Stimulated activated CD4-positive, alpha-beta T cell treated with anti-CD3 and anti-CD28 coated beads, Interleukin-2, amount 100 ng/mL, for 4 hours (primary cell): ENCODE data around the gene LMX1A.

Experiments
- DNase-seq: peaks from one replicate; pipeline ENCODE4 v3.0.0-alpha.2; 2020; ENCODE audit warnings: low read depth

Gene LMX1A

DNA sequence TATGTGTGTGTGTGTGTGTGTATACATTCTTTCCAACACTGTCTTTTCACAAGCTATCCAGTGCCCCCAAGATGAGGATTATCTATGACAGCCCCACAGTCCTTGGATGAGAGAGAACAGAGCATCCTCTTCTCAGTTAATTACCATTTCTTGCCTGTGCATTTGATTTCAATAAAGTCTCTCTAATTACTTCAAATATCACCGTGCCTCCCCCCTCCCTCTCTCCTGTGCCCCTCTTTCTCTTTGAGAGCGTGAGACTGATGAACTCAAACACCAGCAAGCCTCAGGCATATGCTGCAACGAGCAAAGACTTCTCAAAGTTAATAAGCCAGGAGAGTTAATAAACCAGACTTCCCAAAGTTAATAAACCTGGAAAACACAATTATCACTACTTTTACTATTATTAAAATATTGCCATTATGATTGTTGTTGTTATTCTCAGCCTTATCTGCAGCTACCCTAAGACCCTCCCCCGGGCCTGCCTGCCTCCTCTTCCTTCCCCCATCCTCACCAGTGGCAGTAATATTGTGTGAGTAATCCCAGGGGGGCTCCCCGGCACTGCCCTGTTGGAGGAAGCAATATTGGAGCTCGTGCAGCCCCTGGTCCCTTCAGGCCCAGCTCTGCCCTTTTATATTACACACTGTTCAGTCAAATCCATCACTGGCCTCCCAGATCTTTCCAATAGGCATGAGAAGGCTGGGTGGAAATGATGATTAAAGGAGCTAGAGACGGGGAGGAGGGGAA lies 30.9 kb downstream of the LMX1A start:
- no peak for DNase-seq

DNA sequence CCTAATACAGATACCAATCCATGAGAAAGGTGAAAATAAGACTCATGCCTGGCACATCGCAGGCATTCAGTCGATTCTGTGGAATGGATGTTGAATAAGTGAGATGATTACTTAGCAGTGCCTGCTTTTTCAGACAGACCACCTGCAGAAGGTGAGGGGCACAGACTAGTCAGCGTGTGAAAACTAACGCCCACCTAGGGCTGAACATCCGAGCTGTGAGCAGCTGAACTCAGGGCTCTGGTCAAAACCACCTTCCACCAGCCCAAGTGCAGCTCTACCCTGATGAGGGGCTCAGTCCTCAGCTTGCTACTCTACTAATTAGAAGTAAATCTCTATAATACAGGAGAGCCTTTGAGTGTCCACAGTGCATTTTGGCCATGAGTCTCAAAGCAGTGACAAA lies 32.5 kb downstream of the LMX1A start:
- no peak for DNase-seq

DNA sequence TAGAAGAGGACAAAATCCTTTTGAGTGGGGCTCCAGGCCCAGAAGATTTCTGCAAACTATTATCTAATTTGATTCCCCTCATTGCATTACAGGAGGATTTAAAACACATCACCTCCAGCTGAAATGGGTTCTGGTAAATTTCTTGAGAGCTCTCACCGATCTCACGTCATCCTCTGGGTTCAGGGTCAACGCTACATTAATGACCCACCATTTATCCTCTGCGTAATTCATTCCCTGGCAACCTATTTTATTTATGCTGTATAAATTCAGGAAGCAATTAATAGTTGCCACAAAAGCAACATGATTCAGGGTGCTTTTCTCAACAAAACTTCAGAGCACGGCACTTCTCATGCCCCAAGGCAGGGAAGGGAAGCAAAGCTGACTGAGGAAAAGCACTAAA lies 38.9 kb downstream of the LMX1A start:
- DNase-seq: no peak

DNA sequence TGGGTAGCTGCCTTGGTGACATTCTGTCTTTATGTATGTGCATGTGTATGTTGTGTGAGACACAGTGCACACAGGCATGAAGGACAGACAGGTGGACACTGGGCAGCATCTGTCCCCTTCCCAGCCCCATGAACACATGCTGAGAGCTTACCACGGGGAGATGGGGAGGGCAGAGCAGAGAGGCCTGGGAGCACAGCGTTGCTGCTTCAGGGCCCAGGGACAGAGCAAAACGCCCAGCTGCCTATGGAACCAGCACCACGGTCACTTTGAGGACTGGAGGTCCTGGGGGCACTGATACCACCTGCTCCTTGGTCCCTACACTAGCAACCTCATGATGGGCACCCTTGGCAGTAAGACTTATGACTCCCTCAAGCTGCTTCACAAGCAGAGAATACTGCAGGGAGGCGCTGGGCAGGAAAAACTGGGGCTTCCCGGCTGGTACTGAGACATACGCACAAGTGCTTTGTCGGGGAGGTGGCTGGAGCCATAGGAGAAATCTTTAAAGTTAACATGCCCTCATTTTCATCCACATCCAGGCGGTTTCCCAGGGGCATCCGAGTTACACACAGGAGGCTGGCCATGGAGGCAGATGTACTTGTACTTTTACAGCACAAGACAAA lies 40.3 kb downstream of the LMX1A start:
- no peak for DNase-seq

- no peak for DNase-seq
Observed at GRCh38 chr1:165315481-165315880, 41.0 kb downstream of the LMX1A start.

GRCh38 chr1:165313903-165314302 lies 42.6 kb downstream of the LMX1A start:
- DNase-seq: no peak

DNA sequence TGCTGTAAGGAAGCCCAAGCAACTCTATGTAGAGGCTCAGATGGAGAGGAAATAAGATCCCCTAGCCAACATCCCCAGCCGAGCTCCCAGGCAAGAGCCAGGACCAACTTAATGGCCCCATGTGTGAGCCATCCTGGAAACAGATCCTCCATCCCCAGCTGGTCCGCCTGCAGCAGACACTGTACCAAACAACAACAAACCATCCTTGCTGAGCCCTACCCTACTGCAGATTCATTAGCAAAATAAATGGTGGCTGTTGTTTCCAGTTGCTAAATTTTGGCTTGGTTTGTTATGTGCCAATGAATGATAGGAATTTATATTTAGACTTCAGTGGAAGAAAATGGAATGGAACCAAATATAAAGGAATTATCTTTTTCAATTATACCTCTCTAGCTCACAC lies 43.9 kb downstream of the LMX1A start:
- no peak for DNase-seq

DNA sequence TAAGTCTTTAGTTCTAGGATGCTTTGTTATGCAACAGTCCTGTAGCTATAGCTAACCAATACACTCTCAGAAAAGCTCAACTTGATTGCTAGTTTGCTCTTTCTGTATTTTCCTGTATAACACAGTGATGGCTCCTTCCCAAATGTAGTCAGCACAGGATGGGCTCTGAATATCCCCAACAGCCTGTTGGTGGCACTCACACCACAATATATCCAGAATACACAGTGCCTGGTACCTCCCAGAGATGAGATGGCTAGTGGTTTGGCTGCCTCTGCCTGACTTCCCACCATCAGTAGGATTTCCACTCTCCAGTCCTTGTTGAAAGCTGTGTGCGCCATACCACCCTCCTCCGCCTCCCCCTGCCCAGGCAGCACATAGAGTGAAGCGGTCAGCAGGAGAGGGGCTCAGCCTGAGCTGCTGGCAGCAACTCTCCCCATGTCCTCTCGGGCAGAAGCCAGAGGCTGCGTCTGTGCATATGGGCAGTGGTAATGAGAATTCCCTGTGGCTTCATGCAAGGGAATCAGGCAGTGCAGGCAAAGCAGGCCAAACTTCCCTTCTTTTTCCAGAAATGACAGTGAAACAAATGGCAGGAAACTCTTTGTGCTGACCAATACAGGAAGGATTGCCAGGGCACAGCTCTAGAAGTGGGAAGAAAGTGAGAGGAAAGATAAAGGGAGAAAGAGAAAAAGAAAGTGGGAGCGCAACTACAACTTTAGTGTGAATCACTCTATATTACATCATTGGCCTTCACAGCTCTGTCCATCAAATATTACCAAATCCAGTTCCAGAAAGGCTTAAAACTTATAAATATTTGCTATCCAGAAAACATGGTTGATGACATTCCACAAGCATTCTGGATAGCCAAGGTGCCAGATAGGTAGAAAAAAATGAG lies 49.7 kb downstream of the LMX1A start:
- DNase-seq: no peak

- no peak for DNase-seq
Observed at GRCh38 chr1:165303386-165303785, 53.1 kb downstream of the LMX1A start.

- no peak for DNase-seq
Observed at GRCh38 chr1:165300400-165300903, 56.1 kb downstream of the LMX1A start.

DNA sequence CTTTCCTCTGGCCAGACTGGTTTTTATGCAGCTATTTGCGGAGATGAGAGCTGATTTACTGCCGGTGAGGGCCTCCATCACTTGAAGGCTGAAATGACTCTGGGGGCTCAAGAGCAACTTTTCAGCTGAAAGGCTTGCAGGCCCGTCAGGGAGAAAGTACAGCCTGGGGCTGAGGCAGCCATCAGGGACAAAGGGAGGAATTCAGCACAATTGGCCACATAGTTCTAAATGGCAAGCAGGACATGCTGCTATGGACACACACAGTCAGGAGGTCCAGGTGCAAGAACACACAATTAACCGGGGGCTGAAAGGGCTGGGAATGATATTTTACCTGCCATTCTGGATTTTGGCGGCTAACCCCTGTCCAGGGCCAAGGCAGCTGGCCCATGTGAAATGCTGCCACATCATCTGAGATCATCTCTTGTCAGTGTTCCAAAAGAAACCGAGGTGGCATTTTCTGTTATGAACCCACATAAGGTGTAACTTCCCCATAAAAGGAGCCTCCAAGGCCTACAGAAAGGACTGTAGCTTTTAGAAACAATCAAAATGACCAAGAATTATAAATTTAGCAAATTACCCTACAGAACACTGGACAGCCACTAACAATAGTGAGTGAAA lies 58.2 kb downstream of the LMX1A start:
- no peak for DNase-seq

- no peak for DNase-seq
Observed at GRCh38 chr1:165296205-165296604, 60.3 kb downstream of the LMX1A start.

GRCh38 chr1:165290148-165290547 lies 66.4 kb downstream of the LMX1A start:
- no peak for DNase-seq

DNA sequence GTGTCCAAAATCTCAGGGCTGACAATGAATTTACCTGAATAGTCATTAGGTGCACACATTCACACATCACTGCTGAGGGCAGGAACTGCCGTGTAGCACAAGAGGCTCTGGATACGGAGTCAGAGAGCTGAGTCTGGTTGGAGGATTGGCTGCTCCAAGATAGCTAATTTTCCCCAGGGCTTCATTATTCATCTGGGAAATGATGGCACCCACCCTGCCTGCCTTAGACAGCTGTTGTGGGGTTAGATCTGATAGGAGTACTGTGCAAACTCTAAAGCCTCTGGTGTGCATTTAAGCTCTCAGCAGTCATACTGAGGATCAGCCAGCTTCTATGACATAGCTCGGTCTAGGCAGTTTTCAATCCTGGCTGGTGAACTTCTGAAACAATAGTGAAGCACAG lies 67.0 kb downstream of the LMX1A start:
- no peak for DNase-seq

DNA sequence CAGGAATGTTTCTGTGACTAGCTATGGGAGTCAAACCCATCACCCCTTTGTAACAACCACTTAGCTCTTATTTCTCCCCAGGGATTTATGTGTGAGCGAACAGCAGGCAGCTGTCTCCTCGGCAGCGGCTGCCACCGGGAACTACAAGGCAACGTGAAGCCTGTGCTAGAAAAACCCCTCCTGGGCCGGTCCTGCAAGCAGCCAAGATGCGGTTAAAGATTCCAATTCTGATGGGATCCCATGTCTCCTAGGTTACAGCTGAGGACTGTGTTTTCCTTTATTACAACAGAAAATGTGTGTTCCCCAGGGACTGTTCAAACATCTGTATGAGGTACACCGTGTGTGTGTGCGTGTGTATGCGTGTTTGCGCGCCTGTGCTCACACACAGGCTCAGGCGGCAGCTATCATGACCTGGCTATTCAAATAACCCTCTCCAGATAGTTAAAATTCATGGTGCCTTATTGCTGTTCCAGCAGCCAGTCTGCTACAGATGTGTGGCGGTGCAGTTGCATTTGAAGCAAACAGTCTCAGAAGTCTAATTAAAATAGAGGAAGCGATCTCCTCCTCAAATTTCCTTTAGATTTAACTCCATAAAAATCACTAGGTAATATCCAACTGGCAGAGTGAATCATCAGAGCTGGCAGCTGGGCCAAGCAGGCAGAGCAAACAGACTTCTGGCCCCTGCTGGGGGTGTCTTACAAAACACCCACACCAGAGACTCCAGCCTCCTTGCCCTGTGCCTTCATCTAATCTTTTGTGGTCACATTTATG lies 68.0 kb downstream of the LMX1A start:
- DNase-seq: no peak

DNA sequence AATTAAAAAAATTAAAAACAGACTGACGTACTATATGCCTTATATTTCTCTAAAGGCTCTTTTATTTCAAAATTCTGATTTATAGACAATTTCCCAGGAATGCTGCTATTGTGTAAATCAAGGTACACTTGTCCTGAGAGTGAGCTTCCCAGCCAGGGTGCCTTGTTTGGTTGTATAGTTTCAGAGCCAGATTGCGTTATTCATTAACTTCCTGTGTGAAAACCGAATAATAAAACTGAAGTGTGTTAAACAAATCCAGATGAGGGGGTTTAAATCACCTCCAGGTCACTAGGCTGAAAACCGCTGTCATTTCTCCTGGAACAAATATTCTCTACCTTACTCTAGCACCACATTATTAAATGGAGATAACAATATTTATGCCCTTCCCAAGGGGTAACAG lies 68.7 kb downstream of the LMX1A start:
- DNase-seq: no peak

DNA sequence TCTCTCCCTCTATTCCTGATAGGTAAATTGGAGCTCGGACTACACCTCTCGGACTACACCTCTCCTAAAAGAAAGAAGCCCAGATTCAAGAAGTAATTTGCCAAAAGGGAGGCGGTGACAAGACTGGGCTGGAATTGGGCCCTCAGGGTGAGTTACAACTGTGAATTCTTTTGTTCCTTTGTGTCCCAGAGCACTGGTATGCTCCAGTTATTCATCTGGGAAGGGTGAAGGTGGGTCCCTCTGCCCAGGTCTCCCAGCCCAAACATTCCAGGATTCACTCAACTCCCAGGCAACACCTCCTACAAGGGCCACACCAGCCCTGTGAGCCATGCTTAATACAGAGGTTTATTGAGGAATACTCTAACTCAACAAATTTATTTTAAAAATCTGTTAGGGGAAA lies 69.2 kb downstream of the LMX1A start:
- DNase-seq: no peak

- DNase-seq: no peak
Observed at GRCh38 chr1:165284454-165284853, 72.1 kb downstream of the LMX1A start.

DNA sequence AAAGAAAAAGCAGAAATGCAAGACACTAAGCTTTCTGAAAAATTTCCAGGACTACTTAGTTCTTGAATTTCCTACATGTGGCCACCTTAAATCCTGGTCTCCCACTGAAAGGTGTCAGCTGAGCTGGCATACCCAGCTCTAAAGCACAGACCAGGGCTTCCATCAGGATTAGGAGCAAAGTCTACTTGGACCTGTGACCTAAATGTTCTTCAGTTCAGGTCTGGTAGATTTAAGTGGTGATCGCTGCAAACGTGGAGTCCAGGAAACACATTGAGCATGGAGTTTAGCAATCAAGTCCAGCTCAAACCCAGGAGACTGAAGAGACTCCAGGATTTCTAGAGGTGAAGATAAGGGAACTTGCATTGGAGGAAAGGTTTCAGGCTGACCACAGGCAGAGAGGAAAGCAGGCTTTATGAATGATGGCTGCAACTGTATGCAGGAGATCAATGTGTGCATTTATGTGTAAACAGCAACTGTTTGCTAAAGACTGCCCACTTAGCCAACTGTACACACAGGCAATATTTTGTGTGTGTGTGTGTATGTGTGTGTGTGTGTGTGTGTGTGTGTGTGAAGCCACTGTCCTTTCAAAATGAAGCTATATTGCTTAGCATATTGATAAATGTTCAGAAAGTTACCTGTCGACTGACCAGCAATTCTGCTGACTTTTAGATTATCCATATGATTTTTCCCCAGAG lies 75.2 kb downstream of the LMX1A start:
- DNase-seq: no peak

GRCh38 chr1:165279882-165280281 lies 76.6 kb downstream of the LMX1A start:
- no peak for DNase-seq

- no peak for DNase-seq
Observed at GRCh38 chr1:165276314-165276713, 80.2 kb downstream of the LMX1A start.
